Measurements from ENCODE around the gene COL5A1. TPM values are rescaled to one million over a fixed set of nuclear protein-coding genes. Genes with fewer than 3 reads are reported as not detected.

COL5A1 gene
- total RNA-seq, 2 donors from 2014 or later = not detected

DNA sequence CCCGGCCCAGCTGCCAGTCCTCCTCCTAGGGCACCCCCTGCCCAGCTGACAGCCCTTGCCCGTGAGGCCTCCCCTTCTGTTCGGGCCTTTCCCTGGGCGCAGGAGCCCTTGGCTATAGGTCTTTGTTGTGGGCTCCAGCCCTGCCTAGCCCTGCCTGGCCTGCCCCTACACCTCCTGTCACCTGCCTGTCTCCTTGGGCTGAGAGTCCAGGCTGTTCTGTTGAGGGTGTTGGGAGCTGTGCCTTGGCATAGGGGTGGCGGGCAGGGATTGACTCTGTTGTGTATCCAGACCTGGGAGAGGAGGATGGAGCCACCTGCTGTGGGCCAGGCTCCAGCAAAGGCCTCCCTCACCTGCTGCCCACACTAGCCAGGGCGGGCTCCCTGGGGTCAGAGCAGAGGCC, 250.6 kb downstream of the COL5A1 start:
- no peak overlapping the region for H3K4me3 Mint-ChIP-seq
- H3K27ac Mint-ChIP-seq = no peak overlapping the region
- no peaks in the 10 kb centered on the region for H3K4me1 Mint-ChIP-seq (ENCODE audit: low read depth in 2 of 2)
- H3K9me3 Mint-ChIP-seq = no peaks in the 10 kb centered on the region
- H3K36me3 Mint-ChIP-seq = no peaks in the 10 kb centered on the region
- ATAC-seq = no peak
- peaks cover 11 to 16% of the 10 kb centered on the region in 2 donors for H3K27me3 Mint-ChIP-seq
- no peak for DNase-seq (ENCODE audit: low spot score)

DNA sequence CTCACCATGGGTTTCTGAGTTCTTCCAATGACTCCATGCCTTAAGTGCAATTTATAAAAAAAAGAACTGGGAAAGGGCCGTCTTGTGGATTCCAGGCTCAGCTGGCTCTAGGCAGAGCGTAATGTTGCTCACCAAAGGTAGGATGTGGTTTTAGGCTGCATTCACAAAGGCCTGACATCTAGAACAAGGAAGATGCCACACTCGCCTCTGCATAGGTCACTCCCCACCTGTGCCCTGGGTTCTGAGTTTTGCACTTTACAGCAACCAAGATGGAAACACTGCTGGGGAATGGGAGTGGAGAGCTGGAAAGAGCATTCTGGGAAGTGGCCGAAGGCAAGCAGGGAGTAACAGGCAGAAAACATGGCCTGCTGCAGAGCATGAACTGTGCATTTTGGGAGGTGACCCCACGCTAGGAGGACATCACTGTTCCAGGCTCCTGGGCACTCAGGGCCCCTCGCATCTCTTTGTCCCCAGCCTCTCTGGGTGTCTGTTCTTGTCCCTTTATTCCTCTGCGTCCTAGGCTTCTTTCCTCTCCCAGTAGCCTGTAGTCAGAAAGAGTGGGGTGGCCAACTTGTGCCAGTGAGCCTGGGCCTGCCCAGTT, 251.3 kb downstream of the COL5A1 start:
- no peaks in the 10 kb centered on the region for H3K36me3 Mint-ChIP-seq
- H3K4me3 Mint-ChIP-seq = no peak overlapping the region
- H3K9me3 Mint-ChIP-seq = no peaks in the 10 kb centered on the region
- DNase-seq (ENCODE audit: low spot score) (no peak), ATAC-seq (no peak)
- H3K27ac Mint-ChIP-seq = no peak overlapping the region
- no peaks in the 10 kb centered on the region for H3K4me1 Mint-ChIP-seq (ENCODE audit: low read depth in 2 of 2)
- H3K27me3 Mint-ChIP-seq = peaks cover 8 to 16% of the 10 kb centered on the region in 2 donors

Other genes starting within 250 kb of the COL5A1 start
- gene FCN2, start 239.0 kb downstream of the COL5A1 start, total RNA-seq = not detected

Data from natural killer cell treated with Interleukin-12 subunit alpha and Interleukin-12 subunit beta and Interleukin-15 and Interleukin-18, amount 100 ng/mL, for 72 hours (primary cell).